Measurements from ENCODE around the gene PRKG1. TPM values are rescaled to one million over a fixed set of nuclear protein-coding genes. Genes with fewer than 3 reads are reported as not detected.

PRKG1 gene
- total RNA-seq, 1 experiment from 2014 or later, result 10.4 TPM

- peaks cover 7 to 8% of the 10 kb centered on the region in 2 experiments for H3K4me1 Mint-ChIP-seq
Measured at GRCh38 chr10:51501396-51501795, 427.1 kb downstream of the PRKG1 start.

More at GRCh38 chr10:51501396-51501795, 427.1 kb downstream of the PRKG1 start:
- H2BK5ac ChIP-seq (ENCODE audit: insufficient read length, low read length), result no peak overlapping the region
- no peak overlapping the region for H4K91ac ChIP-seq (ENCODE audit: insufficient read length, low read depth, low read length)
- no peak overlapping the region for H3K23ac ChIP-seq (ENCODE audit: insufficient read length, low read depth, low read length)
- H3K4me1 ChIP-seq (ENCODE audit: insufficient read depth, low read length), result no peaks in the 10 kb centered on the region
- DNase-seq, result no peak
- no peak overlapping the region for H3K27ac ChIP-seq (ENCODE audit: insufficient read length, low read depth, low read length)
- no peak overlapping the region for H2BK12ac ChIP-seq (ENCODE audit: insufficient read length, low read depth, low read length)
- H3K79me2 ChIP-seq (ENCODE audit: insufficient read depth, low read length), result no peaks in the 10 kb centered on the region
- H3K9ac ChIP-seq (ENCODE audit: extremely low read depth, insufficient read length, low read length), result no peak overlapping the region
- no peaks in the 10 kb centered on the region for H3K27me3 Mint-ChIP-seq (ENCODE audit: low read depth)
- H2BK20ac ChIP-seq (ENCODE audit: low read depth, low read length, poor library complexity, severe bottlenecking), result no peak overlapping the region
- no peak overlapping the region for H2BK15ac ChIP-seq (ENCODE audit: low read depth, low read length)
- no peak overlapping the region for H4K8ac ChIP-seq (replicated peaks; ENCODE audit: insufficient read length, low read depth, low read length)
- no peak overlapping the region for H3K4me3 Mint-ChIP-seq
- no peak for TF ChIP-seq CTCF (conservative IDR thresholded peaks at IDR 0.05)
- H2BK120ac ChIP-seq (ENCODE audit: low read depth, low read length, poor library complexity, severe bottlenecking), result no peak overlapping the region
- no peaks in the 10 kb centered on the region for H3K27me3 ChIP-seq (ENCODE audit: insufficient read depth, low read length)
- H3K9me3 Mint-ChIP-seq, result no peaks in the 10 kb centered on the region
- H3K14ac ChIP-seq (ENCODE audit: insufficient read depth, low read length), result no peak overlapping the region
- no peak overlapping the region for H2AK5ac ChIP-seq (ENCODE audit: insufficient read length, low read length)
- no peak overlapping the region for H3K18ac ChIP-seq (ENCODE audit: insufficient read length, low read depth, low read length)
- H3K36me3 Mint-ChIP-seq (ENCODE audit: insufficient read depth in 1 of 3, low read depth in 3 of 3), result no peaks in the 10 kb centered on the region
- no peak overlapping the region for H4K5ac ChIP-seq (ENCODE audit: insufficient read length, low read depth, low read length)
- H3K4ac ChIP-seq (ENCODE audit: low read depth, low read length), result no peak overlapping the region
- no peaks in the 10 kb centered on the region for H4K20me1 ChIP-seq (ENCODE audit: control insufficient read depth, insufficient read depth, insufficient read length)
- WGBS (ENCODE audit: extremely low coverage, insufficient read length, low lambda C conversion rate), result no CpG with 5 or more reads among the region's 1 CpG
- H2AFZ ChIP-seq (ENCODE audit: low read length), result no peak overlapping the region
- H3K4me2 ChIP-seq (ENCODE audit: insufficient read depth, insufficient read length, low read length), result no peak overlapping the region
- no peaks in the 10 kb centered on the region for H3K79me1 ChIP-seq (ENCODE audit: insufficient read depth, low read depth, low read length, poor library complexity, severe bottlenecking)
- no peak overlapping the region for H3K56ac ChIP-seq (ENCODE audit: insufficient read length, low read depth, low read length)
- H3K27ac Mint-ChIP-seq, result no peak overlapping the region
- no peak overlapping the region for H3T11ph ChIP-seq (ENCODE audit: low read length)
- H3K23me2 ChIP-seq (ENCODE audit: insufficient read length, low read depth, low read length, poor library complexity, severe bottlenecking), result no peaks in the 10 kb centered on the region
- H3K9me3 ChIP-seq (ENCODE audit: control insufficient read depth, low read depth, low read length), result no peaks in the 10 kb centered on the region

Data from H9 (cell line).